Measurements from ENCODE around the gene TMEM175.

- no peak for TF ChIP-seq EZH2 (IDR thresholded peaks at IDR 0.05; ENCODE audit: insufficient read depth, poor library complexity, severe bottlenecking)
- no peak for TF ChIP-seq EZH2phosphoT487 (IDR thresholded peaks at IDR 0.05; ENCODE audit: insufficient read depth, low read depth)
Observed at GRCh38 chr4:992297-993110, 60.2 kb downstream of the TMEM175 start.

All from GM23248 (cell line).